AG04450 (cell line): ENCODE data around the gene ADAMTS17. TPM values are rescaled to one million over a fixed set of nuclear protein-coding genes. Genes with fewer than 3 reads are reported as not detected.

ENCODE experiments used
- CTCF ChIA-PET: fragments of 300-600, 350-600 bp; formaldehyde crosslinking; extraction: SDS; loops from one replicate; lab custom pipeline; 2022; ENCODE audit warnings: antibody characterized with exemption, inconsistent platforms; lab: Charles Lee
- POLR2A ChIA-PET: fragments of 350-600 bp; formaldehyde crosslinking; extraction: SDS; loops from one replicate; lab custom pipeline; 2021; ENCODE audit warnings: antibody characterized with exemption, inconsistent platforms; lab: Yijun Ruan, JAX
- DNase-seq: peaks from one replicate; pipeline ENCODE4 v3.0.0-alpha.2; 2011; ENCODE audit warnings: low read depth, low spot score
- H3K27ac ChIP-seq: one replicate; pipeline ENCODE4 v1.5.1; 2012; ENCODE audit warnings: low read depth, low read length, control low read depth
- H3K27me3 ChIP-seq: one replicate; pipeline ENCODE4 v1.6.0; 2012; ENCODE audit warnings: low read length; ENCODE audit not compliant: control insufficient read depth, insufficient read depth
- H3K4me3 ChIP-seq: 2 replicates; pipeline ENCODE4 v1.5.1; 2011; ENCODE audit warnings: mild to moderate bottlenecking, low read depth, low read length, control low read depth
- H3K9me3 ChIP-seq: 2 replicates; pipeline ENCODE4 v1.5.1; 2012; ENCODE audit warnings: low read length; ENCODE audit not compliant: control insufficient read depth, insufficient read depth
- polyA plus RNA-seq: library from polyadenylated mRNA; depleted of rRNA; stranded (reverse); fragments of >200 nt; gene quantifications from 2 replicates; pipeline ENCODE4 v1.2.3, GENCODE V29; 2011
- TF ChIP-seq, protein P1 (sequence below): IDR thresholded peaks from 2 replicates; pipeline ENCODE4 v1.5.1; 2011; ENCODE audit warnings: low read depth, low read length, control low read depth, inconsistent platforms

ADAMTS17 gene
- polyA plus RNA-seq, 1 experiment = 0.06 TPM

DNA sequence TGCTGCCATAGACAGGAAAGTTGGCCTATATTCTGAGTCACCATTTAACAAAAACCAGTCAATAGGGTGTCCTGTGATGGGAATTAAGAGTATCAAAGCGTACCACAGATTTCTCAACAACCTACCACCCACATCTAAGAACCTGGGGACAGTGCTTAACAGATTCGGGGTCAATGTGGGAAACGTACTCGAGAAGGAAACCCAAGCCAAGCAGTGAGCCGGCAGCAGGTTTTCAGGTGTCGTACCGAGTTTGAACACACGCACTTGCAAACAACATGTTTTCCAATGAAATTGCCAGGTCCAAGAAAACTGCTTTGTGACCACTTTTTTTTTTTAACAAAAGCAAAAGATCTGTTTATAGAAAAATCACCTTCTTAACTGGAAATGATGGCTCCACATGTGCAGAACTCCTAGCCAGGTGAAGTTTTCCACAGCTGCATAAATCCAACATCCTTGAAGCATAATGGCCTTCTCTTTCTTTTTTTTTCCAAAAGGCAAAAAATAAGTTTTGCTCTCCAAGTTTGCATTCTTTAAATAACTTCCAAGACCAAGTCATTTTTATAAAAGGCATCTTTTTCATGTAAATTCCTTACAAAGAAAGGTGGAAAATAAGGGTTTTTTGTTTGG lies 45.7 kb downstream of the ADAMTS17 start:
- CTCF ChIA-PET = no interaction called here
- POLR2A ChIA-PET = no interaction called here
- Histone ChIP-seq H3K9me3 (peaks cover 44% of the 10 kb centered on the region), H3K27me3 (no peaks in the 10 kb centered on the region), H3K4me3 (no peak overlapping the region), H3K27ac (no peak overlapping the region)
- TF ChIP-seq, protein P1, sequence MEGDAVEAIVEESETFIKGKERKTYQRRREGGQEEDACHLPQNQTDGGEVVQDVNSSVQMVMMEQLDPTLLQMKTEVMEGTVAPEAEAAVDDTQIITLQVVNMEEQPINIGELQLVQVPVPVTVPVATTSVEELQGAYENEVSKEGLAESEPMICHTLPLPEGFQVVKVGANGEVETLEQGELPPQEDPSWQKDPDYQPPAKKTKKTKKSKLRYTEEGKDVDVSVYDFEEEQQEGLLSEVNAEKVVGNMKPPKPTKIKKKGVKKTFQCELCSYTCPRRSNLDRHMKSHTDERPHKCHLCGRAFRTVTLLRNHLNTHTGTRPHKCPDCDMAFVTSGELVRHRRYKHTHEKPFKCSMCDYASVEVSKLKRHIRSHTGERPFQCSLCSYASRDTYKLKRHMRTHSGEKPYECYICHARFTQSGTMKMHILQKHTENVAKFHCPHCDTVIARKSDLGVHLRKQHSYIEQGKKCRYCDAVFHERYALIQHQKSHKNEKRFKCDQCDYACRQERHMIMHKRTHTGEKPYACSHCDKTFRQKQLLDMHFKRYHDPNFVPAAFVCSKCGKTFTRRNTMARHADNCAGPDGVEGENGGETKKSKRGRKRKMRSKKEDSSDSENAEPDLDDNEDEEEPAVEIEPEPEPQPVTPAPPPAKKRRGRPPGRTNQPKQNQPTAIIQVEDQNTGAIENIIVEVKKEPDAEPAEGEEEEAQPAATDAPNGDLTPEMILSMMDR = no peak
- DNase-seq = no peak

DNA sequence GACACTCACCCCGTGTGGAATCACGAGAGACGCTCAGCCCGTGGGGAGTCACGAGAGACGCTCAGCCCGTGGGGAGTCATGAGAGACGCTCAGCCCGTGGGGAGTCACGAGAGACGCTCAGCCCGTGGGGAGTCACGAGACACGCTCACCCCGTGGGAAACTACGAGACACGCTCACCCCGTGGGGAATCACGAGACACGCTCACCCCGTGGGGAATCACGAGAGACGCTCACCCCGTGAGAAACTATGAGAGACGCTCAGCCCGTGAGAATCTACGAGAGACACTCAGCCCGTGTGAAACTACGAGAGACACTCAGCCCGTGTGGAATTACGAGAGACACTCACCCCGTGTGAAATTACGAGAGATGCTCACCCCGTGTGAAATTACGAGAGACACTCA lies 49.8 kb downstream of the ADAMTS17 start:
- ChIA-PET POLR2A (no interaction called here), CTCF (no interaction called here)
- no peaks in the 10 kb centered on the region for H3K27me3 ChIP-seq
- peaks cover 21% of the 10 kb centered on the region for H3K9me3 ChIP-seq
- no peak overlapping the region for H3K4me3 ChIP-seq
- TF ChIP-seq, protein P1 = no peak
- no peak for DNase-seq
- no peak overlapping the region for H3K27ac ChIP-seq

DNA sequence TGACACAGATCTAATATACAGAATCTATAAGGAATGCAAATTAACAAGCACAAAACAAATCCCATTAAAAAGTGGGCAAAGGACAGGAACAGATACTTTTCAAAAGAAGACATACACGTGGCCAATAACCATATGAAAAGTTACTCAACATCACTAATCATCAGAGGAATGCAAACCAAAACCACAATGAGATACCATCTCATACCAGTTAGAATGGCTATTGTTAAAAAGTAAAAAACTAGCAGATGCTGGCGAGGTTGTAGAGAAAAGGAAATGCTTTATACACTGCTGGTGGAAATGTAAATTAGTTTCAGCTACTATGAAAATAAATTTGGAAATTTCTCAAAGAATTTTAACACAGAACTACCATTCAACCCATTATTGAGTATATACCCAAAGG lies 50.7 kb downstream of the ADAMTS17 start:
- H3K27me3 ChIP-seq = no peaks in the 10 kb centered on the region
- TF ChIP-seq, protein P1 = no peak
- ChIA-PET POLR2A (no interaction called here), CTCF (no interaction called here)
- H3K9me3 ChIP-seq = peaks cover 22% of the 10 kb centered on the region
- H3K27ac ChIP-seq = no peak overlapping the region
- no peak overlapping the region for H3K4me3 ChIP-seq
- no peak for DNase-seq

DNA sequence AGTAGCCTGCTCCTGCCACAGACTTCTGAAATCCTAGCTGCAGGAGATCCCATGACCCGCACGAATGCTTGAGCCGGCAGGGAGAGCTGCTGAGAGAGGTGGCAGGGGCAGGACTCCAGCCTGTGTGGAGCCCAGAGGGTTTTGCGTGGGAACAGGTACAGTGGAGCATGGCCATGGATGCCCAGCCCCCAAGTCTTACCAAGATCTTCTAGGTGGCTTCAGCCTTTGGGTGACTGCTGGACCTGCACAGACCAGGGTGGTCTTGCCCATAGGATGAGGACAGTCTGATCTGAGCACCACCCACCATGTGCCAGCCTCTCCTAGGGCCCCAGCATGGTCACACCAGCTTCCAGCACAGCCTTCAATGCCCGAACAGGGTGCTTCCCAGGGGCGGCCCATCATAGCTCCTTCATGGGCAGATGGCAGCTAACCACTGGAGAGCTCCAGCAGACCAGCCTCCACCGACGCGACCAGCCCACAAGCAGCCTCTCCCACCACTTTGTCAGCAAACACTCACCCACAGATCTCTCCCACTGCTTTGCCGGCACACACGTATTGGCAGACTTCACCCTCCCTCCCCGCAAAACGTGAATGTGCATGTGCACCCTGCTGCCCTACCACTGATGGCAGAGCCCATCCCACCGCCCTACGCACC lies 56.0 kb downstream of the ADAMTS17 start:
- TF ChIP-seq, protein P1 = no peak
- POLR2A ChIA-PET = no interaction called here
- CTCF ChIA-PET = no interaction called here
- no peak for DNase-seq
- H3K4me3 ChIP-seq = no peak overlapping the region
- no peak overlapping the region for H3K27ac ChIP-seq
- H3K27me3 ChIP-seq = no peaks in the 10 kb centered on the region
- H3K9me3 ChIP-seq = peaks cover 39% of the 10 kb centered on the region

DNA sequence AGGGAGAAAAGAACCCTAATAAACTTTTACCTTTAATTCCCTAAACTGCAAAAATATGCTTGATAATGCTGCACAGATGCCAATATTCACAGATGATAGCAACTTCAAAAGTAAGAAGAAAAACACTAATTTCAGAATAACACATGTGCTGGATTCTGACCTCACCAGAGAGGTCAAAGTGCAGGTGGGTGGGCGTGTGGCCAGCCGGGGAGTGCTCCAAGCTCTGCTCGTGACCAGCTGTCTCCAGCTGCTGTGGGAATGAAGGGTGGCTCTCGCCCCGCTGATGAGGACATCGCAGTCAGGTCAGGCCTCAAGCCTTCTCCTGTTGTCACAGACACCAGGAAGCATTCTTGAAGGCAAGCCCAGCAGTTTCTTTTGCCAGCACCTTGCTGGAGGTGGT lies 57.1 kb downstream of the ADAMTS17 start:
- no peaks in the 10 kb centered on the region for H3K27me3 ChIP-seq
- peaks cover 49% of the 10 kb centered on the region for H3K9me3 ChIP-seq
- no peak for DNase-seq
- no peak overlapping the region for H3K4me3 ChIP-seq
- TF ChIP-seq, protein P1 = no peak
- POLR2A ChIA-PET = no interaction called here
- CTCF ChIA-PET = no interaction called here
- no peak overlapping the region for H3K27ac ChIP-seq
